Lower leg skin (tissue), 3 donors: ENCODE data around the gene FAM186B.

Source experiments
- POLR2A ChIP-seq, 2 donors: fragments of 450-650 bp; IDR thresholded peaks; one replicate each; pipeline ENCODE4 v1.6.1; 2016 to 2017; ENCODE audit warnings: antibody characterized with exemption in 2 of 2, mild to moderate bottlenecking in 1 of 2, moderate library complexity in 1 of 2
- TF ChIP-seq, protein P1 (sequence below), 3 donors: fragments of 450-650 bp; IDR thresholded peaks; one replicate each; pipeline ENCODE4 v1.5.1; 2016; ENCODE audit warnings: antibody characterized with exemption in 3 of 3, mild to moderate bottlenecking in 3 of 3, moderate library complexity in 2 of 3

DNA sequence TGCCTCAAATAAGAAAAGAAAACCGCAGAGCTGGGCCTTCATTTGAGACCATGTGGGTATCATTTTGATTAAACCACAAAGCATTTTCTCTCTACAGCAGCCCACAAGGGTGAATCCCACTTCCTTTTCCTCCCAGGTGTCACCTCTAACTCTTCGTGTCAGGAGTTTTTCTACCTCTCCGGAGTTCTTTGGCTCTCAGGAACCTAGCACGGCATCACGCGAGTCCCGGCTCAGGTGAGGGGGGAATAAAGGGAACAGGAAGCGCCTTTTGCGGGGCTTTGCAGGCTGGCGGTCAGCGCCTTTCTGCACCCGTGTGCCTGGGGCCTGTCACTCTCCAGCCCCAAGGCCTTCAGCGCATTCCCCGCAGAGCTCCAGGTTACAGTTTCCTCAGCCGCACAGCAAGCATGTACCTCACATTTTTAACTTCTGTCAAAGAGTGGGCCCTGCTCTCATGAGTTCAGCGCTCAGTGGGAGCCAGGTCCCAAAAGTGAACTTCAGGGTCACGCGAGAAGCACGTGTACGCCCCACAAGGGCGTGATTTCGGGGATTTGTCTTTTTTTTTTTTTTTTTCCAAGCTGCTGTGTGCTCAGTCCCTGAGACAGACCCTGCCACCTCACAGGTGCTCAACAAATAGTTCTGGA lies 17.2 kb upstream of the FAM186B start:
- TF ChIP-seq, protein P1, sequence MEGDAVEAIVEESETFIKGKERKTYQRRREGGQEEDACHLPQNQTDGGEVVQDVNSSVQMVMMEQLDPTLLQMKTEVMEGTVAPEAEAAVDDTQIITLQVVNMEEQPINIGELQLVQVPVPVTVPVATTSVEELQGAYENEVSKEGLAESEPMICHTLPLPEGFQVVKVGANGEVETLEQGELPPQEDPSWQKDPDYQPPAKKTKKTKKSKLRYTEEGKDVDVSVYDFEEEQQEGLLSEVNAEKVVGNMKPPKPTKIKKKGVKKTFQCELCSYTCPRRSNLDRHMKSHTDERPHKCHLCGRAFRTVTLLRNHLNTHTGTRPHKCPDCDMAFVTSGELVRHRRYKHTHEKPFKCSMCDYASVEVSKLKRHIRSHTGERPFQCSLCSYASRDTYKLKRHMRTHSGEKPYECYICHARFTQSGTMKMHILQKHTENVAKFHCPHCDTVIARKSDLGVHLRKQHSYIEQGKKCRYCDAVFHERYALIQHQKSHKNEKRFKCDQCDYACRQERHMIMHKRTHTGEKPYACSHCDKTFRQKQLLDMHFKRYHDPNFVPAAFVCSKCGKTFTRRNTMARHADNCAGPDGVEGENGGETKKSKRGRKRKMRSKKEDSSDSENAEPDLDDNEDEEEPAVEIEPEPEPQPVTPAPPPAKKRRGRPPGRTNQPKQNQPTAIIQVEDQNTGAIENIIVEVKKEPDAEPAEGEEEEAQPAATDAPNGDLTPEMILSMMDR (IDR thresholded peaks at IDR 0.05), result no peak
- no peak for TF ChIP-seq POLR2A (IDR thresholded peaks at IDR 0.05)
